GM19238 (cell line): Measurements from ENCODE around the gene LZIC.
A peak's percentile ranks its signal among the peaks of the same experiment; 100 is the strongest.
"Not testable (repeated sequence)": the region's sequence is repeated elsewhere in the genome, so short reads cannot be mapped to it uniquely, and the experiment has no call there.

Experiments
- DNase-seq: peaks from one replicate; pipeline ENCODE4 v3.0.0; 2011; ENCODE audit warnings: low spot score; ENCODE audit not compliant: insufficient read length

Gene LZIC

DNA sequence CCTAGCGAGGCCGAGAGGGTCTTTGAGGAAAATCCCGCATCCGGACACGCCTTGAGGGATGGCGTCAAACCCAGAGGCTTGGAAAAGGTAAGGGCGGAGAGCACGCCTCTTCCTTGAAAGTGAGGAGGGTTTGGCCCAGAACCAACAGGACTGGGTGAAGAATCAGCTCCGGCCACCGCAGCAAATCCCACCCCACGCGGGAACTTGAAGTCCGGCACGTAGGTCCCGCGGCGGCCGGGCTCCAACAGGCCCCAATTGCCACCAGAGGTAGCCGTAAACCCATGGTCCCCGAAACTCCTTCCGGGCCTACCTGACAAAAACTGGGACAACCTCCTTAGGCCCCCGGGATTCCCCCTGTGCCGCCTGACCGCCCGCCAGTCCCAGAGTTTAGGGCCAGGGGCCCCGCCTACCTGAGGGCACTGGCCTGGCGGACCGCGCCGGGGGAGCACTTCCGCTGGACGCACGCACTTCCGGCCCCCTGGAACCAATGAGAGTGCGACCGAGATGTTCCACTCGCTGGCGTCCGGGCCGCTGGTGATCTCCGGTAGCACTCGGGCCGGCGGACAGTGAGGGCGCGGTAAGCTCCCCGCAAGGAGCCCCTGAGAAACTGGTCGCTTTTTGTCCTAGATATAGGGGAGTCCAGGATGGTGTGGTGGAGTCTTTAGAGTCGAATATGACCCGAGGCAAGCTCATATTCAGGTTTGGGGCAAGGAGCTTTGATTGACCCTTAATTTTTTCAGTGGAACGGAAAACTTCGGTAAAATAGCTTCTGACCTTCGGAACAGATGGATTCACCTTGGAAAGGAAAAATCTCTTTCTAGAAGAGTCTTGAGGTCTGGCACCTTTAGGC is at the start of gene LZIC, which contains the start of gene NMNAT1:
LZIC (minus strand) TSS at position 453 of the 850 bp plus-strand sequence. CDS start 6,772 bp downstream, outside the sequence.
NMNAT1 (plus strand) TSS at position 537 of the 850 bp plus-strand sequence. CDS start 28,599 bp downstream, outside the sequence.
- DNase-seq, result peak; percentile 88

DNA sequence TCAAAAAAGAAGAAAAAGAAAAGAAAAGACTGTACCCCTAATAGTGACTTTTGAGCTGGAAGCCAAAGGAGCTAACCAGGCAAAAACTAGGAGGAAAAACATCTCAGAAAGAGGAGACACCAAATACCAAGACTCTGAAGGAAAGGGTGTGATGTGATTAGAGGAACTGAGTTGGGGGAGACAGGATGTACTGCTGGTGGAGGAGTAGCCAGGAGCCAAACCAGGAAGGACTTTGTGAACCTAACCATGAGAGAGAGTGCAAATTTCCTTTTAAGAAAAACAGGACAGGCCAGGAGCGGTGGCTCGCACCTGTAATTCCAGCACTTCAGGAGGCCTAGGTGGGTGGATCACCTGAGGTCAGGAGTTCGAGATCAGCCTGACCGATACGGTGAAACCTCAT is 49.7 kb upstream of the LZIC start:
- no peak for DNase-seq

DNA sequence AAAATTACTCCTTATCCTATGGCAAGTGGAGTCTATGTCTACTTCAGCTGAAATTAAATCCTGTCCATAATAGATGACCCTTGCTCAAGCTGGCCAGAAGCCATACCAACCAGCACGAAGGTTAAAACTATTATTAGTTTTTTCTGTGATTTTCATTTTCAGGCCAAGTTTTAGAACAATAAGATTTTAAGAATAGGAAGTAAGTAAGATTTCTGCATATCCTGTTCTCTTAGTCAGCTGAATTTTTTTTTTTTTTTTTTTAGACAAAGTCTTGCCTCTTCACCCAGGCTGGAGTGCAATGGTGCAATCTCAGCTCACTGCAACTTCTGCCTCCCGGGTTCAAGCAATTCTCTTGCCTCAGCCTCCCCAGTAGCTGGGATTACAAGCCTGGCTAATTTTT is 47.8 kb upstream of the LZIC start:
- DNase-seq, result no peak

DNA sequence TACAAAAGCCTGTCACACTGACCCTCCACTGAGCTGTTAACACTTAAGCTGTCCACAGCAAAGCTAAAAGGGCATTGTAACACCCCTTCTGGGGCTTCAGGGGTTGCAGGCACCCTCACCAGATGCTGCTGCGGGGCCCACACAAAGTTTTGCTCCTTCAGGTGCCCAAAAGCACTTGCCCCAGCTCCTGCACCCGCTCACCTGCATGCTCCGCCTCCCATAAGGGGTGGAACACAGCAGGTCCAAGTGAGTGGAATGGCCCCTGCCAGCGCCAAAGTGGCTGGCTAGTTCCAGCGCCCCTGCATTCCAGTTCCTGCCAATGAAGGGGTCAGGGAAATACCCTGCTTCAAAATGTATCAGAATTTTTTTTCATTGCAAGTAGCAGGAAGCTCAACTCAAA is 46.6 kb upstream of the LZIC start:
- DNase-seq, result no peak

DNA sequence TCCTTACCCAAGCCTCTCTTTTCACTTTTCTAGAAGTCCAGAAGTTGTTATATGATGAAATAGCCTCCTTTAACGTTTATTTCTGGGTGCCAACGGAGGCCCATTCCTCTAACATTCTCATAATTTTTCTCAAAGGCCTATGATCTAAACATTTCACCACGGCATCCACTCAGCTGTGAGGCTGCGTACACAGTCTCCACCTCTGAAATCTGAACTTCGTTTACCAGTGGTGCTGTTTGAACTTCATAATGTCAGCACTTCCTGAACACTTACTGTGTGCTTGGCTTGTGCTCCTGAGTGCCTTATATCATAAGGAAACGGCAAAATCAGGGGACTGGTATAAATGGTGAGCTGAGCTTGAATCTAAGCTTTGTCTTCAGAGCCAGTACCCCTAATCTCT is 41.8 kb upstream of the LZIC start:
- DNase-seq, result no peak

DNA sequence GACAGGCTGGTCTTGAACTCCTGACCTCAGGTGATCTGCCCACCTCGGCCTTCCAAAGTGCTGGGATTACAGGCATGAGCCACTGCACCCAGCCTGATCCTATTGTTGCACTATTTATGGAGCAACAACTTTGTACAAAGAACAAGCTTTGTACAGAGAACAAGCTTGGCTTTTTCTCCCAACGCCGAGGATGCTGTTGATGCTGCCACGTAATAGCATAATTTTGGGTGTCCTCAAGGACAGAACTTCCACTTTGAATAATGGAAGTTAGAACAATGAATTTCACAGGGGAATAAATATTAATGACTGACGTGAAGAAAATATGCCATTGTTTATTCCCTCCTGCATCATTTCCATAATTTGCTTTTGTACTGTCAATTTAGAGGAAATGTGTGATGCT is 41.1 kb upstream of the LZIC start:
- DNase-seq, result no peak

DNA sequence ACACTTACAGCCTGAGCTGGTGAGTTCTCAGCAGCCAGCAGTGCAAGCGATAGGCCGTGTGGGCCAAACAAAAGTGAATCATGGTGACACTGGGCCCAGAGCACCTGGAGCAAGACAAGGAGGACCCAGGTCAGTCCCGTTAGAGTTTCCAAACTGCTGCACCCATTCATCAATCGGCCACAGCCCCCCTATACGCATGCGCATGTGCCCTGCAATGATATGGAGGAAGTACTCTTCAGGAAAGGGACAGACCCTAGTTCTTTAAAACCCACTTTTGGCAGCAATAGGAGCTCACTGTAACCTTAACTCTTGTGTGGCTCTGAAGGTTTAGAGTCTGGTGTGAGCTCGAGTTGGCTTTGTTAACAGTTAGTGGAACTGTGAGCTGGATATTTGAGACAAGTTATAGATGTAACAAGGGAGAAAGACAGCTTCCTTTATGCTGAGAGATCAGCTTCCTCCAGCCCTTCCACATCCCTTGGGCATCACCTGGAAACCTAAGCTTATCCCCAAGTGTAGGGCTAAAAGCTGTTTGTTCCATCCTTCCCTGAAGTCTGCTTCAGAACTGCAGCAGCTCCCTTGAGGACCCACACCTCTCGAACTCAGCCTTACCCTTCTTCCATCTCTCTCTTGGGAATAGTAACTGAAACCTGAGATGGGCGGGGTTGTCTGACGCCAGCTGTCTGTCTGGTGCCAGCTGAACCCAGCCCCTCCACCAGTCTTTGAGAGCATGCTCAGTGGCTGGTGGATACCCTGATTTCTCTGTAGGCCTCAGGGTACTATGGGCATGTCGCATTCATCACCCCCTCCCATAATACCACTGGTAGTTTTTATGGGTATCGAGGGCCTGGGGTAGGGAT is 17.7 kb upstream of the LZIC start:
- peak; percentile 58 for DNase-seq

DNA sequence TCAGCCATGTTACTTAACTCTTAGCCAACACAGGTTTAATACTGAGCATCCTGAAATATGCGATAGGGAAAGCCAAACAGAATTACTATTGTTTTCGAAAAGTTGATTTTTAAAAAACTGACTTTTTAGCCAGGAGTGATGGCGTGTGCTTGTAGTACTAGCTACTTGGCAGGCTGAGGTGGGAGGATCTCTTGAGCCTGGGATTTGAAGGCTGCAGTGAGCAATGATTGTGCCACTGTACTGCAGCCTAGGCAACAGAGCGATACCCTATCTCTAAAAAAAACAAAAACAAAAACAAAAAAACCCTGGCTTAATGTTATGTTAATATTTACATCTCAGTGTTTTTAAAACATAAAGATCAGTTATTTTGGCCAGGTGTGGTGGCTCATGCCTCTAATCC is 16.8 kb upstream of the LZIC start:
- no peak for DNase-seq

DNA sequence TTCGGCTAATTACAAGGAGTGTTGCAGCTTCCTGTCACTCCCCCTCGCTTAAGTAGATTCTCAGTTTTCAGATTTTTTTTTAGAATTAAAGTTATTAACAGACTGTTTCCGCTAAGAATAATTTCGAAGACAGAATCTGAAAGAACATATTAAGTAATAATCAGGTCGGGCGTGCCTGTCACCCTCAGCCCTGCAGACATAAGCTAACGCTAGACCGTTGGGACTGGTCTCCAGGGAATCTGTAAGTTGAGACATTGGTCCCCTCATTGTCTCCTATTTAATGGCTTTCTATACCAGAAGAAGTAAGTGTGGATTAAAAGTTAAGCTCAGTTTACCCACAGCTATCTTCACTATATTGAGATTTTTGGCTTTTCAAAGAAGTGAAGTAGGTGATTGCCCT is 14.5 kb upstream of the LZIC start:
- no peak for DNase-seq

DNA sequence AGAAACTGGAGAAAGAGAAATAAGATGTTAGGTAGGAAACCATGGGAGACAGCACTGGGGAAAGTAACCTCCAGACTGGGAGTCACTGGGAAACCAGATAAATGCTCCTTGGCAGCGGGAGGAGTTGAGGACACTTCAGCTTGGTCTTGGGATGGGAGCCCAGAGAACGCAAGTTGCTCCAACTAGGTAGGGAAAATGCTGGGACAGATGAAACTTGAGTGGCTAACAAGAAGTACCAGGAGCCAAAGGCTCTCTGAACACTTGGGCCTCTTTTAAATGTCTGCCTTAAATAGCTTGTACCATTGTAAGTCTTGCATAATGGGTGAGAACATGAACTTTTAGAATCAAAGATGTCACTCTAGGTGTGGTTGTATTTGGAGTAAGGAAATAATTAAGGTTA is 3.1 kb upstream of the LZIC start:
- DNase-seq, result no peak

DNA sequence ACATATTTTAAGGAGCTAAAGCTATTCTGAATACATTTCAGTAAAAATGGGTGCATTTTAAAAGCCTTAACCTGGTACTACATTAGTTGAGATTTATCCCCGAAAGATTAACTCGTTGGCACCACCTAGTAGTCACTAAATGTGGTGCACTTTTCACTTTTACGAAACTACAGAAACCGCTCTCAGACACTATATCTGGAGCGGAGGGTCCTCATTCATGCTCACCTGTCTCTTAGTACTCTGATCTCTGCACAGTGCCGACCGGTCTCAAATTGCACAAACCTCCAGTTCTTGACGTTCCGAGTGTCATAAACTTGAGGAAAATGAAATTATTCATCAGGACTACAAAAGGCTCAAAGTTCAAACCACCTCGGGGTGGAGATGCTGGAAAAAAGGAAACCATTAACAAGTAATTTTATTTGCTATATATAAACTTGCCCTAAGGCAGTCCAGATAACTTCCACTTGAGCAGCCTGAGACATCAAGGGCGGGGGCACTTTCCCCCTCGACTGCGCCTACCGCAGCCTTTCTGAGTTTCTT is 722 bp downstream of the LZIC start:
- peak; percentile 42 for DNase-seq

DNA sequence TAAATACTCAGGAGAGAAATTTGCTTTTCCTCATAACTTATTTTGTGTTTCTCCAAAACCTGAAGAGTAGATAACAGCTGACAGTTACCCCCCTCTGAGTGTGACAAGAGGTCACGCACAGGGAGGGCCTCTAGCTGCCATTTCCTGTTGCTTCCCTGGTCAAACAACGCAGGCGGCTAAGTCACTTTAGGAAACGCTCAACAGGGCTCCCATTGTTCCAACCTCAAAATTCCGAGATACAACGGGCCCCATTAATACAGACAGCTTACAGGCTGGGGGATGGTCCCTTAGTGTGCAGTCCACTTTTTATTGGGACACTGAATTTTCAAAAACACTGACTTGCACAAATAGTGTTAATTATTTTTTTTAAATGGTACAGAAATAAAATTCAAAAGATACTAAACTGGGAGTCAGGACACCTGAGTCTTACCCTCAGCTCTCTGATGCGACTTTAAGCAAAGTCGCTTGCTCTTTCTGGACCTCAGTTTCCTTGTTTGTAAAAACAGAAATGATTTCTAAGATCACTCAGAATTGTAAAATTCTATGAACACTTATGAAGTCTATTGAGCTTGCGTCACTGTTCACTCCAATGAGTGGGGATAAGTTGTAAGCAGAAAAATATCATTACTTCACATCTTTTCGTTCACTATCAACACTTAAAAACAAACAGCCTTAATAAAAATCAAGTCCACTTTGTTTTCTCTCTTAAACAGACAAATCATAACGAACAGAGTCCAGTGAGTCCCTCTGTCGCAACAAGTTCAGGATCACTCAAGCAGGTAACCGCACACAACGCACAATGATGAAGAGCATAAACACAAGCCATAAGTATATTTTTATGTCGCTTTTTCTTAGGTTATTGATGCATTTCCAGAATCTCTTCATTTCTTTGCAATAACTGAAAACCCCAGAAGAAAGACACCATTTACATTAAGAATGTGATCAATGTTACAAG is 13.5 kb downstream of the LZIC start:
- DNase-seq, result no peak

DNA sequence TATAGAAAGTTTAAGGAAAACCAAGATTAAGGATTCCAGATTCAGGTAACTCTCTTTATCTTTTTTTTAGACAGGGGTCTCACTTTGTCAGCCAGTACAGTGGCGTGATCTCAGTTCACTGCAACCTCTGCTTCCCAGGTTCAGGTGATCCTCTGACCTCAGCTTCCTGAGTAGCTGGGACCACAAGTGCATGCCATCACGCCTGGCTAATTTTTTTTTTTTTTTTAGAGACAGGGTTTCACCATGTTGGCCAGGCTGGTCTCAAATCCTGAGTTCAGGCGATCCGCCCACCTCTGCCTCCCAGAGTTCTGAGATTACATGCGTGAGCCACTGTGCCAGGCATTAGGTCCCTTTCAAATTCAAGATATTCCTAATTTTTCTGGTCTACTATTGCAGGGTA is 15.9 kb downstream of the LZIC start:
- no peak for DNase-seq

DNA sequence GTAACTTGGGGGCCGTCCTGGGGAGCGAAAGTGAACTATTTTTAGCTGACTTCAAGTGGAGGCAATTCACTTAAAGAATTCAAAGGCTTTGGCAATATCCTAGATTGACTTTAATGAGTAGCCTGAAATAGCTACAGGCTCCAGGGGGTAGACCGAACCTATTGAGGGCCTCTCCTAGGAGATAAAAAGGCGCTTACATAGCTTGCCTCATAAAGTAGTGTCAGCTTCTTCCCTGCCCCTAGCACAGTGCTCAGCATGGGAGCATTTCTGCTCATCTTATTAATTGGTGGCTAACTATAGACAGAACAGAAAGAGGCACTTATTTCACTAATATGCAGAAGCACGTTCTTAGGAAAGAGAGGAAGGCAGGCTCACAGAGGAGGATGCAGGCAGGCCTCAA is 20.8 kb downstream of the LZIC start:
- no peak for DNase-seq

DNA sequence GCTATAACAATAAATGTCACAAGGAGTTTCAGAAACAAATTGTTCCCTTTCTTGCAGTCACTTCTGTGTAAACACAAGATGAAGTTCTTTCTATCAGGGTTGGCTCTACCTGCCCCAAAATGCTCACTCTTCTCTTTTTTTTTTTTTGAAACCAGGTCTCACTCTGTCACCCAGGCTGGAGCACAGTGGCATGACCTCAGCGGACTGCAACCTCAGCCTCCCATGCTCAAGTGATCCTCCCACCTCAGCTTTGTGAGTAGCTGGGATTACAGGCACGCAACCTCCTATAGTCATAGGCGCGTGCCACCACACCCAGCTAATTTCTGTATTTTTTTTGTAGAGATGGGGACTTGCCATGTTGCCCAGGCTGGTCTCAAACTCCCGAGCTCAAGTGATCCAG is 22.6 kb downstream of the LZIC start:
- DNase-seq, result no peak

DNA sequence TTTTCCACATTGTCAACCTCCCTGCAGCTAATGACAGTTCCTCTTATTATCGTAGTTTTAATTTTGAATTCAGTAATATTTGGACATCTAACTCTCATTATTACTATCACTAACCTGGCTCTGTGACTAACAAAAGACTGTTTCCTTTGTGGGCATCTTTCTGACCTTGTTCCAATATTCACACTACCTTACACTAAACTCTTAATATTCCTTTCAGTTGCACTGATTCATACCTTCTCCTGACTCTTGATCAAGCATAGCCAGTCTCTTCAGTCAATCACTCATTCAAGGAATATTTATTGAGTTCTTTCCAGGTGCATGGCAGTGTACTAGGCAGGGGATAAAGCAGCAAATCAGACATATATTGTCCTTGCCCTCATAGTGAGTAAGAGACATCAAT is 25.3 kb downstream of the LZIC start:
- no peak for DNase-seq

DNA sequence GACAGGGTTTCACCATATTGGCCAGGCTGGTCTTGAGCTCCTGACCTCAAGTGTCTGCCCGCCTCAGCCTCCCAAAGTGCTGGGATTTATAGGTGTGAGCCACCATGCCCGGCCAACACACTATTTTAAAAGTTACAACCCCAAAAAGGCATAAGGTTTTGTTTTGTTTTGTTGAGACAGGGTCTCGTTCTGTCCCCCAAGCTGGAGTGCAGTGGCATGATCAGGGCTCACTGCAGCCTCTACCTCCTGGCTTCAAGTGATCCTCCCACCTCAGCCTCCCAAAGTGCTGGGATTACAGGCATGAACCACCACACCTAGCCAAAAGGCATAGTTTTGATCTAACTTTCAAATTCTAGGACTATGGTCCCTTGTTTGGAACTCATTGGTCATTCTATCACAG is 25.7 kb downstream of the LZIC start:
- DNase-seq, result not testable (repeated sequence)

DNA sequence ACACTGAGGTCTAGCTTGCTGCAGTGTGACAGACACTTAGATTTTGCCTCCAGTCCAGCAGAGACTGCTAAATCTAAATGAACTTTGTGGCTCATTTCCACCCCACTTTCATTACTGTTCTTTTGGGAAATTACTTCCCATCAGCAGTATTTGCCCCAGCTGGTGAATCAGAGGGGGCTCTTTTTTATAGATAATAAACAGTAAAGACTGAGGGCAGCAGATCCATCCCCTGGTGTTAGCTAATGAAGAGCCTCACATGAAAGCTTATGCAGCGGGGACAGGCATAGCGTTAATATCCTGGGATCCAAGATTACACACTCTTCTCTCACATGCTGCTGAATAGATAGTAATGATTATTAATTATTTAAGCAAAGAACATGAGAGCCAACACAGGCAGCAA is 26.7 kb downstream of the LZIC start:
- no peak for DNase-seq

DNA sequence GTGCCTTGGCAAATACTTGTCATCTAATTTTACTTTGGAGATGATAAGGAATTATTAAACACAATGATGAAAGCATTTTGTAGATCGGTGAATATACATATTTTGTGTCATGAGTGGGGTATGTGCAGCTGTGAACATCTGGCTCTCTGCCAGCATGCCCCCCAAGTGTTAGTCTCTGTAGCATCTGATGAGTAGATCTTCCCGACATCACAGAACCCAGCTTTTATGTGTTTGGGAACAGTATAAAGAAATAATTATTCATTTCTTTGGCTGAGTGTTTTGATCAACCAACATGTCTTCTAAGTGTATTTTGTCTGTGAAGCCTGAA is 28.6 kb downstream of the LZIC start:
- no peak for DNase-seq

DNA sequence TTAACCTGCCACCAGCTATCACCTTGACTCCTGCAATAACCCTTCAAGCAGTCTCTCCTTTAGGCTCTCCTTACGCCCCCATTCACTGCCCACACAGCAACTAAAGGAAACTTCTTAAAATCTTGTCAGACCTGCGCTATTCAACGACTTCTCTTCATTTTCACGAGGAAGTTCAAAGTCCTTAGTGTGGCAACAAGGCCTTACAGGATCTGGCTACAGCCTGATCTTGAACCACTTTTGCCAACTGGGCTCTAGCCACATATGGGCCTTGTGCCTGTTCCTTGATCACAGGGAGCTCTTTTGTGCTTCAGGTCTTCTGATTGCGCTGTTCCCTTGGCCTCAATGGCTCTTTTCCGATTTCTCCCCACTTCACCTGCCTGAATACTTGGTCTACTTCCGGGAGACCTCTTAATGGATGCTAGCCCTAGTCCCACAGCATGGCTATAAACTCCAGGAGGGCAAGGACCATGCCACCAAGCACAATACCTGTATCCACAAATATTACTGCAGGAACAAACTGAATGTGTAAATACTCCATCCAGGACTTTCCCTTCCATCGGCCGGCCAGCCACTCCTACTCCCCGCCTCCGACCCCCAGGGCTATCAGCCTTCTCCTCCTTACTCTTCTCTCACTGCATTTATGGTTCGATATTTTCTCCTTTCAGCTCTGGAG is 30.8 kb downstream of the LZIC start:
- DNase-seq, result no peak
